Stomach (tissue), 4 donors: ENCODE results near the gene GABRG3.

Experiments
- POLR2AphosphoS5 ChIP-seq, 3 donors: sonication (generic); formaldehyde crosslinking; IDR thresholded peaks; one replicate each; pipeline ENCODE4 v1.6.1; 2016; ENCODE audit warnings: antibody characterized with exemption in 3 of 3
- TF ChIP-seq, protein P1 (sequence below), 7 experiments: fragments of 450-650 bp in 4 of 7; fragments of 200-600 bp in 3 of 7; sonication (generic) in 3 of 7; IDR thresholded peaks; one replicate each; pipeline ENCODE4 v1.5.1; 2016 to 2019; ENCODE audit warnings: antibody characterized with exemption in 7 of 7, control low read depth in 2 of 7, mild to moderate bottlenecking in 1 of 7

GRCh38 chr15:26972636-26973035 is 1.7 kb downstream of the GABRG3 start:
- TF ChIP-seq, protein P1, sequence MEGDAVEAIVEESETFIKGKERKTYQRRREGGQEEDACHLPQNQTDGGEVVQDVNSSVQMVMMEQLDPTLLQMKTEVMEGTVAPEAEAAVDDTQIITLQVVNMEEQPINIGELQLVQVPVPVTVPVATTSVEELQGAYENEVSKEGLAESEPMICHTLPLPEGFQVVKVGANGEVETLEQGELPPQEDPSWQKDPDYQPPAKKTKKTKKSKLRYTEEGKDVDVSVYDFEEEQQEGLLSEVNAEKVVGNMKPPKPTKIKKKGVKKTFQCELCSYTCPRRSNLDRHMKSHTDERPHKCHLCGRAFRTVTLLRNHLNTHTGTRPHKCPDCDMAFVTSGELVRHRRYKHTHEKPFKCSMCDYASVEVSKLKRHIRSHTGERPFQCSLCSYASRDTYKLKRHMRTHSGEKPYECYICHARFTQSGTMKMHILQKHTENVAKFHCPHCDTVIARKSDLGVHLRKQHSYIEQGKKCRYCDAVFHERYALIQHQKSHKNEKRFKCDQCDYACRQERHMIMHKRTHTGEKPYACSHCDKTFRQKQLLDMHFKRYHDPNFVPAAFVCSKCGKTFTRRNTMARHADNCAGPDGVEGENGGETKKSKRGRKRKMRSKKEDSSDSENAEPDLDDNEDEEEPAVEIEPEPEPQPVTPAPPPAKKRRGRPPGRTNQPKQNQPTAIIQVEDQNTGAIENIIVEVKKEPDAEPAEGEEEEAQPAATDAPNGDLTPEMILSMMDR (IDR thresholded peaks at IDR 0.05): no peak
- TF ChIP-seq POLR2AphosphoS5 (IDR thresholded peaks at IDR 0.05): no peak
